Measurements from ENCODE around the gene SETBP1.

DNA sequence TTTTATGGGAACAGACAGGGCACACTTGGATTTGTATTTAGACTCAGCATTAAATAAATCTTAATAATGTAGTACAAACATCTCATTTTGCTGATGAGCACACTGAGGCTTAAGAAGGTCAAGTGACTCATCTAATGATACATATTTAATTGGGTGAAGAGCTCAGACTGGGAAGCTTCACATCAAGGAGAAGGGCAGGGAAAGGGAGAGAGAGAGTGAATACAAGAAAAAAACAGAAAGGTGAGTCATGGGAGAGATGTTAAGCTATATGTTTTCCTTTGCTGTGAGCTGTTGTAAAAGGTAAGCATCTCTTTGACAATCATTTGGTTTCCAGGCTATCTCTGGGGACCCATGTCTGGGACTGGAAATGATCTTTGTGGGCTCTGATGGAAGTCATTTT, 277.8 kb downstream of the SETBP1 start:
- TF ChIP-seq POLR2AphosphoS5 (IDR thresholded peaks at IDR 0.05; ENCODE audit: low read depth, low read length) (no peak), POLR2A (IDR thresholded peaks at IDR 0.05; ENCODE audit: low read depth, low read length) (no peak)
